ENCODE data around the gene PGS1. TPM values are rescaled to one million over a fixed set of nuclear protein-coding genes. Genes with fewer than 3 reads are reported as not detected.

PGS1 gene
- total RNA-seq, 4 donors from 2014 or later = 41.9 to 105 (median 53.2) TPM

- H3K27ac ChIP-seq = peak overlapping the region in 2 of 4 donors; percentile 43 to 62
- no peaks in the 10 kb centered on the region for H3K27me3 ChIP-seq
- H3K36me3 ChIP-seq = peaks cover 3 to 84% (median 20%) of the 10 kb centered on the region in 3 donors
- no peaks in the 10 kb centered on the region for H3K9me3 ChIP-seq
- 54 to 66% methylated on average over 14 of the region's 14 CpGs for WGBS, 2 donors
- no peak for TF ChIP-seq CTCF (IDR thresholded peaks at IDR 0.05)
- TF ChIP-seq POLR2A (IDR thresholded peaks at IDR 0.05) = no peak
- no peak for TF ChIP-seq EP300 (IDR thresholded peaks at IDR 0.05)
- no peak for DNase-seq (ENCODE audit: low spot score in 2 of 2)
- peaks cover 0 to 26% (median 7%) of the 10 kb centered on the region in 4 donors for H3K4me1 ChIP-seq
- no peak overlapping the region for H3K4me3 ChIP-seq
Observed at GRCh38 chr17:78396441-78397337, 18.2 kb downstream of the PGS1 start.

GRCh38 chr17:78397681-78398101 lies 19.2 kb downstream of the PGS1 start:
- Histone ChIP-seq H3K4me3 (no peak overlapping the region), H3K4me1 (peaks cover 0 to 24% (median 7%) of the 10 kb centered on the region in 4 donors), H3K27ac (peak overlapping the region in 2 of 4 donors; percentile 43 to 62), H3K36me3 (peaks cover 3 to 91% (median 20%) of the 10 kb centered on the region in 3 donors), H3K27me3 (no peaks in the 10 kb centered on the region), H3K9me3 (no peaks in the 10 kb centered on the region)
- TF ChIP-seq EP300 (IDR thresholded peaks at IDR 0.05) (no peak), CTCF (IDR thresholded peaks at IDR 0.05) (no peak), POLR2A (IDR thresholded peaks at IDR 0.05) (no peak)
- DNase-seq (ENCODE audit: low spot score in 2 of 2) = no peak
- WGBS, 2 donors = 51 to 52% methylated on average over 12 of the region's 13 CpGs

- Histone ChIP-seq H3K9me3 (no peaks in the 10 kb centered on the region), H3K27me3 (no peaks in the 10 kb centered on the region), H3K27ac (no peak overlapping the region), H3K36me3 (peaks cover 3 to 93% (median 20%) of the 10 kb centered on the region in 3 donors), H3K4me1 (peaks cover 0 to 24% (median 7%) of the 10 kb centered on the region in 4 donors), H3K4me3 (no peak overlapping the region)
- 80 to 83% methylated on average over 3 of the region's 3 CpGs for WGBS, 2 donors
- TF ChIP-seq CTCF (IDR thresholded peaks at IDR 0.05) (no peak), EP300 (IDR thresholded peaks at IDR 0.05) (no peak), POLR2A (IDR thresholded peaks at IDR 0.05) (no peak)
- no peak for DNase-seq (ENCODE audit: low spot score in 2 of 2)
Observed at GRCh38 chr17:78398390-78398789, 19.9 kb downstream of the PGS1 start.

GRCh38 chr17:78399028-78399692 lies 20.7 kb downstream of the PGS1 start:
- WGBS, 2 donors = 86% methylated on average over 28 of the region's 28 CpGs
- peaks cover 0 to 24% (median 7%) of the 10 kb centered on the region in 4 donors for H3K4me1 ChIP-seq
- no peak for DNase-seq (ENCODE audit: low spot score in 2 of 2)
- H3K9me3 ChIP-seq = no peaks in the 10 kb centered on the region
- H3K4me3 ChIP-seq = no peak overlapping the region
- no peaks in the 10 kb centered on the region for H3K27me3 ChIP-seq
- H3K36me3 ChIP-seq = peaks cover 3 to 96% (median 20%) of the 10 kb centered on the region in 3 donors
- no peak for TF ChIP-seq POLR2A (IDR thresholded peaks at IDR 0.05)
- no peak for TF ChIP-seq CTCF (IDR thresholded peaks at IDR 0.05)
- TF ChIP-seq EP300 (IDR thresholded peaks at IDR 0.05) = no peak
- H3K27ac ChIP-seq = no peak overlapping the region

Data from tibial nerve (tissue), 4 donors.